RPMI8226 (cell line): ENCODE measurements around the gene OR10C1.

Experiments used
- DNase-seq: peaks from one replicate; pipeline ENCODE4 v3.0.0-alpha.2; 2015

The OR10C1 gene

DNA sequence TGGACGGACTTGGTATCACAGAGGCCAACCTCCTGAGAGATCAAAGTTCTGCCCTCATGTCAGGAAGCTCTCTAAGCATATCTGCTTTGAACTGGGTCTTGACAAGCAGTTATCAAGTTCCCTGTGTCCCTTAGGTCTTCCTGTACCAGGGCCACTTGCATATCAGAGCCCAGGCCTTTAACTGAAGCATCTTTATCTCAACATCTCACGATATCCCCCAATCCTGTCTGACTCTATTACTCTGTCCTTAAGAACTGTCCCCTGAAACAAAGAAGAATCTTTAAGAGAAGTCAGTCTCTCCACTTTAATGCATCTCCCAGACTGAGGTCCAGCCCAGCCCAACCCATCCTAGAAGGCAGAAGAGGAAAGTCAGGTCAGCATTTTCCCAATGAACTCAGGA lies 40.5 kb downstream of the OR10C1 start:
- no peak for DNase-seq

DNA sequence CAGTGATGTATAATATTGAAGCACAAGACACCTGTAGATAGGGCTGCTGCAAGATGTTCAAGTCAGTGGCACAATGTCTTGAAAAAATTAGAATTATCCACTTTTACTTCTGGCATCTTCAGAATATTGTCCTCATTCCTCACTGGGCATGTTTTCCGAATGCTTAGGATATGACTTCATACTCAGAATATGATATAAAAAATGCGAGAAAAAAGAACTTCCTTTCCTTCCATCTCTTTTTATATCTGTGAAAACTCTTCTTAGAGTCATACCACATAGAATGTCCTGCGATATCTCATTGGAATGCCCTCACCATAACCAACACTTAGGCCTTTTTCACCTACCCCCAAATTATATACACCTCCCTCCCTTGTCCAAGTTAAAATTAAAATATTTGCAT lies 44.1 kb downstream of the OR10C1 start:
- no peak for DNase-seq

DNA sequence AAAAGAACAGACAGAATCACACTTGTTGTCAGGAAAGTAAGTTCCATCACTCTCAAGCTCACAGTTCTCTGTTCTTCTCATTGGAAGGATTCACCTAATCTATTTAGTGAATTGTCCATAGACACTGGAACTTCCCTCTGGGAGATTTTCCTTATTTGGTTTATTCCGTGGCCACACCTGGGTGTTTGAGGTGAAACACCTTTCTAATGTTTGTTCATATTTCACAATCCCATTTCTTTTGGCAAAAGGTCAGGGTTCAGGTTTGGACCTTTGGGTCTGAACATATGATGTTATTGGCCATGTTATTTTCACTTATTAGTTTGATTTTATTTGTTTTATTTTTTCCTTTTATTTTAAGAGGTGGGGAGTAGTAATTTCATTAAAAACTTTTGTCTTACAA lies 44.6 kb downstream of the OR10C1 start:
- DNase-seq, result no peak

DNA sequence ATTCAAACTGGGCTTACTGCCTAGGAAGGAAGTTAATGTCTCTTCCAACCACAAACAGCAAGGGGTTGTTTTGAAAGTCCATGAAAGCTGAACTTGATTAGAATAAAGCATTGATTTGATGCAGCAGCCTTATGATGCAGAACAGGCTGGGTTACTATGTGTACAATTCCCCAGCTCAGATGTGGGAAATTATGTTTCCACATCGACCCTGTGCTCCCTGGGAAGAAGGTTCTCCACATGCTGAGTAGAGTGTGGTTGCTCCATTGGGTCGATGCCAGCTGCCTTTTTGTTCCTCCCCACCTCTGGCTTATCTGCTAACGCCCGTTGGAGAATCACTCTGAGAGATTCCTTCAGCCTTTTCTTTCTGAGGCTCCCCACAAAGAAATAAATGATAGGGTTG lies 47.5 kb downstream of the OR10C1 start:
- no peak for DNase-seq

DNA sequence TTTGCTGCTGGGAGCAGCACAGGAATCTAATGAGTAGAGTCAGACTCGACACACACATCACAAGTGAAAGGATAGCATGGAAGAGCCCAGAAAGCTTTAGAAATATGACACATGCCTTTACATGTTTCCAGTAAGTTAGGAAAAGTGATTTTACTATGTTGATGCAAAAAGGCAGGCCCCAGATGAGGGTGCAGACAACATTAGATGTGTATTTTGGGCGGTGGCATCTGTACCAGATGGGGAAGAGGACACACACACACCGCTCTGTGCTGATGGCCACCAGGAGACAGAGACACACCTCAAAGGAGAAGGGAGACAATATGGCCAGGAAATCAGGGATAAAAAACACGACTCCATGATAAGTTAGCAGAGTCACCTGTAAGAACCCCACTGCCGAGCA lies 48.0 kb downstream of the OR10C1 start:
- no peak for DNase-seq

DNA sequence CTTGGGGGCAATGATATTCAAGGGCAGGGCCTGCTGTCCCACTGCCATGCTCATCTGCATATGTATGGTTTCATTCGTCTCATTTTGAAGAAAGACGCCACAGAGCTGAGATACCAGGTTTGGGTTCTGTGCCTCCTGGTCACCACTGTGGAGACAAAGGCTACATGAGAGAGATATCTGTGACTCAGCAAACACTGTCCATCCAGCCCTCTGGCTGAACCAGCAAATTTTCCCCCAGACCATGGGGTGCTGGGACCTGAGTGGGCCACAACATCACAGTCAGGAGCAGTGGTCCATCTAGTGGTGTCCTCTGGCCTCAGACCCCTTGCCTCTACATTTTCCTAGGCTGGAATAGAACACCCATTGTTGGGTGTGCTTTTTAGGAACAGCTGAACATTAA lies 48.6 kb downstream of the OR10C1 start, which contains the start of gene MAS1L:
TSS of gene MAS1L (minus strand) at position 297 of the 400 bp plus-strand sequence. CDS start at position 243, 54 bp downstream.
- no peak for DNase-seq

DNA sequence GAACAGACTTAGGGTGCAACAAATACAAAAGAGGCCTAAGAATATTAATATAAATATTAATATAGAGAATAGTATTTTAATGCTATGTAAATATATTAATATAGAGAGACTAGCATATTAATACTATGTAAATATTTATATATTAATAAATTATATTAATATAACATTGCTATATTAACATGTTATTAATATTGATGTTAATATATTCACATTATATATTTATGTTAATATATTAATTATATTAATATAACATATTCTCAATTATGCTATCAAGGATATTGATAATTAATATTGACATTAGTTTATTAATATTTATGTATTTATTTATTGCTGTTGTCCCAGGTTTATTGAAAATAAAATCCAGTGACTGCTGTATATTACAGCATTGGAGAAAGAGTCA lies 49.8 kb downstream of the OR10C1 start:
- no peak for DNase-seq

DNA sequence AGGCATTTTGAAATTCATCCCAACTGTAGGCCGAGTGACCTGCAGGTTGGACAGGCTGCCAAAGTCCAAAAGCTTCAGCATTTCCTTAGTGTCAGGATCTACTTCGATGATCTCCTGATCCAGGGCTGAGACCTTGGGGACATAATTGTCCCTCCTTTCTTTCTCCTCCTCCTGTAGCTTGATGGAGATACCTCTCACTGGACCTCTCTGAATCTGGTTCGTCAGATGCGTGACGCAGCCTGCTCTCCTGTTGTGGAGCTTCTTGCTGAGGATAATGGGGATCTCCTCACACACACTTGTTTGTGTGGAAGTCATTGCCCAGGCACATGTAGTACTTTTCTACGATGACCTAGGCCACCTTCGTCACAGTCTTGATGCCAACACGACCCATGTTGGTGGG lies 50.2 kb downstream of the OR10C1 start:
- no peak for DNase-seq

DNA sequence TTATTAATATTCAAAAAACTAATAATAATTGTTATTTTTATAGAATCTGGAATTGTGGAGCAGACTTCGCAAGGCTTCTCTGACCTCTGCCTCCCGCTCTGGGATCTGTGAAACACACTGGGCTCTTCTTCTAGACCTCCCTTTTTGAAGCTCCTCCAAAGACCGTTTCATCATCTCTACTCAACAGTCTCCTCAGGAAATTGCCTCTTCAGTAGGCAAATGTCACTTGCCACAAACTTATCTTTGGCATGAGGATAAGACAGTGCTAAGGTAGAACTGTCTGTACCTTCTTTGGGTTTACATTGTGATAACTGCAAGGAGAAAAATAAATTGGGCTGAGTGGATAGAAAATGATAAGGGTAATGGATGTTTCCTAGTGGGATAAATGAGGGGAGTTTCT lies 50.9 kb downstream of the OR10C1 start:
- no peak for DNase-seq

DNA sequence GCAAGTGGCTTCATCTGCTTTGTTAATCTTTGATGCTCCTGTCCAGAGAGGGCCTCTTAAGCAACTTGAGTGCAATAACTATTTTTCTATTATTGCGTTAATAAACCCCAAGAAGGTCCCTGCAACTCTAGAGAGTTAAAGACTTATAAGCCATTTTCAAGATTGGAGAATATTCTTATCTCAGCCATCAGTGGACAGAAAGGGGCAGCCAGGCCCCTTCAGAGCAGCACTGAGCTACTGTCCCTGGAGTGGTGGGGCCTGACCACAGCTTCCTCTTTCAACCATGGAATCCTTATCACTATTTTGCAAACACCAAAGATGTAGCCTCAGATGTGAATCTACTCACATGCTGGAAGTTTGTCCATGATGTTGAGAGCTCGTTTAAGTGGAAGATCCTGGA lies 51.4 kb downstream of the OR10C1 start:
- DNase-seq, result no peak
